NCI-H2196 (cell line): Measurements from ENCODE around the gene APBB2.

Experiments used
- DNase-seq: peaks from one replicate; lab custom pipeline; 2025; ENCODE audit not compliant: unreplicated experiment; lab: John Stamatoyannopoulos, UW

Gene APBB2

GRCh38 chr4:40789771-40790170 lies 424.6 kb downstream of the APBB2 start:
- no peak for DNase-seq

- no peak for DNase-seq
These were observed 425.3 kb downstream of the APBB2 start for GRCh38 chr4:40789031-40789430.

- DNase-seq, result no peak
These were observed 426.0 kb downstream of the APBB2 start for GRCh38 chr4:40788331-40788730.

GRCh38 chr4:40785727-40786126 lies 428.6 kb downstream of the APBB2 start:
- DNase-seq, result no peak

GRCh38 chr4:40782876-40783275 lies 431.5 kb downstream of the APBB2 start:
- DNase-seq, result no peak

- DNase-seq, result no peak
These were observed 436.3 kb downstream of the APBB2 start for GRCh38 chr4:40778090-40778489.

- DNase-seq, result no peak
These were observed 445.1 kb downstream of the APBB2 start for GRCh38 chr4:40769266-40769665.

GRCh38 chr4:40763228-40763716 lies 451.1 kb downstream of the APBB2 start:
- no peak for DNase-seq
